OCI-LY3 (cell line): ENCODE data around the gene OTX1.

ENCODE experiments used
- H2AFZ ChIP-seq: fragments of 200-600, 300-600 bp; shearing (Covaris generic); 2 replicates; pipeline ENCODE4 v1.6.0; 2014; ENCODE audit warnings: antibody characterized with exemption, low read depth, low read length
- H3K27ac ChIP-seq: fragments of 200-600, 300-600 bp; sonication (generic); 2 replicates; pipeline ENCODE4 v1.5.1; 2014; ENCODE audit warnings: mild to moderate bottlenecking, low read length, moderate library complexity, mixed read lengths
- H3K27me3 ChIP-seq: fragments of 200-600, 300-600 bp; sonication (generic); 2 replicates; pipeline ENCODE4 v1.6.1; 2014; ENCODE audit warnings: low read depth, low read length, mixed read lengths
- H3K36me3 ChIP-seq: fragments of 200-600, 300-600 bp; sonication (generic); replicated peaks from 2 replicates; pipeline ENCODE3; 2014; ENCODE audit warnings: low read depth, low read length, mixed read lengths
- H3K4me1 ChIP-seq: fragments of 300-600, 200-600 bp; sonication (generic); 2 replicates; pipeline ENCODE4 v1.6.1; 2014; ENCODE audit warnings: low read length, mixed read lengths
- H3K4me2 ChIP-seq: fragments of 200-600, 300-600 bp; sonication (generic); 2 replicates; pipeline ENCODE4 v1.6.1; 2014; ENCODE audit warnings: low read length, mixed read lengths
- H3K4me3 ChIP-seq: fragments of 300-600, 200-600 bp; sonication (generic); 2 replicates; pipeline ENCODE4 v1.5.1; 2014; ENCODE audit warnings: antibody characterized with exemption, mild to moderate bottlenecking, low read length, moderate library complexity
- H3K79me2 ChIP-seq: fragments of 300-600, 200-600 bp; shearing (Covaris generic); 2 replicates; pipeline ENCODE4 v1.6.1; 2014; ENCODE audit warnings: mild to moderate bottlenecking, low read length, mixed read lengths
- H3K9ac ChIP-seq: fragments of 300-600, 200-600 bp; shearing (Covaris generic); 2 replicates; pipeline ENCODE4 v1.6.0; 2014; ENCODE audit warnings: mild to moderate bottlenecking, low read length, moderate library complexity
- H3K9me3 ChIP-seq: fragments of 200-600, 300-600 bp; shearing (Covaris generic); 2 replicates; pipeline ENCODE4 v1.6.1; 2014; ENCODE audit warnings: low read length, mixed read lengths; ENCODE audit not compliant: insufficient read depth
- H4K20me1 ChIP-seq: fragments of 200-600, 300-600 bp; sonication (generic); 2 replicates; pipeline ENCODE4 v1.6.1; 2016; ENCODE audit warnings: low read length, mixed read lengths; ENCODE audit not compliant: insufficient read depth
- CTCF ChIP-seq: fragments of 200-600, 300-600 bp; sonication (generic); IDR thresholded peaks from 2 replicates; pipeline ENCODE4 v1.5.1; 2014; ENCODE audit warnings: antibody characterized with exemption, low read length, low read depth
- EZH2phosphoT487 ChIP-seq: fragments of 200-600 bp; shearing (Covaris generic); IDR thresholded peaks from 2 replicates; pipeline ENCODE4 v1.6.1; 2018; ENCODE audit warnings: antibody characterized with exemption, mixed run types, low read depth

OTX1 gene

GRCh38 chr2:63053081-63053888, 2.7 kb downstream of the OTX1 start:
- TF ChIP-seq EZH2phosphoT487 (no peak), CTCF (no peak)
- Histone ChIP-seq H3K9ac (no peak overlapping the region), H3K27me3 (no peaks in the 10 kb centered on the region), H3K4me2 (no peak overlapping the region), H2AFZ (no peak overlapping the region), H3K36me3 (peaks cover 13% of the 10 kb centered on the region), H3K79me2 (no peaks in the 10 kb centered on the region), H3K4me3 (no peak overlapping the region), H3K9me3 (no peaks in the 10 kb centered on the region), H3K27ac (no peak overlapping the region), H3K4me1 (peaks cover 5% of the 10 kb centered on the region), H4K20me1 (no peaks in the 10 kb centered on the region)

DNA sequence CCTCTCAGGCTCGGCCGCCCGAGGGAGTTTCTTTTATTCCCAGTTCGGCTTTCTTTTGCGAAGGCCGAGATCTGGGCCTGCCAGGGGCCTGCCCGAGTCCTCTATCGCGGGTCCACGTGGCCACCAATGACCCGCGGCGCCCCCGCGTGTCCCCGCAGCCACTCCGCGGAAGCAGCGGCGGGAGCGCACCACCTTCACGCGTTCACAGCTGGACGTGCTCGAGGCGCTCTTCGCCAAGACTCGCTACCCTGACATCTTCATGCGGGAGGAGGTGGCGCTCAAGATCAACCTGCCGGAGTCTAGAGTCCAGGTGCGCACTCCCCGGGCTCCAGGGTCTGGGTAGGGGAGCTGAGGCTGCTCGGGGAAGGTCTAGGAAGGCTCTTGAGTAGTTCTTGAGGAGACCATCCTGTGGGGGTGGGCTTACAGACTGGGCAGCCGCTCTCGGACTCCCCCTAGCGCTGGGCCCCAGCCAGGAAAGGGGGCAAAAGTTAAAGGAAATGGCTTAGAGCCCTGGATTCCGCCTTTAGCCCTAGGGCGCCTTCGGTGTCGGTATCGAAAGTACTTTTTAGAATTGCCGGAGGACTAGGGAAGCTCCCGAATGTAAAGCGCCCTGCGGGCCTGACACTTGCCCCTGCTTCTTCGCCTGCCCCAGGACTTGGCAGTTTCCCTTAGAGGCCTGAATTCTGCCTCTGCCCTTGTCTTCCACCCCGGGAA, 3.4 kb downstream of the OTX1 start:
- Histone ChIP-seq H3K4me1 (peaks cover 5% of the 10 kb centered on the region), H4K20me1 (no peaks in the 10 kb centered on the region), H3K27me3 (no peaks in the 10 kb centered on the region), H3K79me2 (no peaks in the 10 kb centered on the region), H3K9me3 (no peaks in the 10 kb centered on the region), H2AFZ (no peak overlapping the region), H3K9ac (no peak overlapping the region), H3K4me3 (no peak overlapping the region), H3K36me3 (peaks cover 13% of the 10 kb centered on the region), H3K27ac (no peak overlapping the region), H3K4me2 (no peak overlapping the region)
- TF ChIP-seq CTCF = no peak
- TF ChIP-seq EZH2phosphoT487 = no peak

GRCh38 chr2:63054841-63055225, 4.2 kb downstream of the OTX1 start:
- Histone ChIP-seq H3K4me3 (no peak overlapping the region), H4K20me1 (no peaks in the 10 kb centered on the region), H3K4me1 (no peaks in the 10 kb centered on the region; the same call in 1 of the 2 replicates), H3K9ac (no peak overlapping the region), H2AFZ (no peak overlapping the region), H3K9me3 (no peaks in the 10 kb centered on the region), H3K36me3 (peaks cover 13% of the 10 kb centered on the region), H3K27me3 (no peaks in the 10 kb centered on the region), H3K4me2 (no peak overlapping the region), H3K27ac (no peak overlapping the region), H3K79me2 (no peaks in the 10 kb centered on the region)
- TF ChIP-seq CTCF = no peak
- TF ChIP-seq EZH2phosphoT487 = no peak

GRCh38 chr2:63055226-63056106, 4.8 kb downstream of the OTX1 start:
- H3K36me3 ChIP-seq = peaks cover 13% of the 10 kb centered on the region
- no peak overlapping the region for H2AFZ ChIP-seq
- H3K4me1 ChIP-seq = no peaks in the 10 kb centered on the region
- H3K79me2 ChIP-seq = no peaks in the 10 kb centered on the region
- TF ChIP-seq CTCF (no peak), EZH2phosphoT487 (no peak)
- no peaks in the 10 kb centered on the region for H4K20me1 ChIP-seq
- H3K9me3 ChIP-seq = no peaks in the 10 kb centered on the region
- no peaks in the 10 kb centered on the region for H3K27me3 ChIP-seq
- no peak overlapping the region for H3K4me3 ChIP-seq
- no peak overlapping the region for H3K4me2 ChIP-seq
- no peak overlapping the region for H3K27ac ChIP-seq
- no peak overlapping the region for H3K9ac ChIP-seq
